Mucosa of descending colon (tissue), 3 donors: Measurements from ENCODE around the gene ELL. TPM values are rescaled to one million over a fixed set of nuclear protein-coding genes. Genes with fewer than 3 reads are reported as not detected.
A peak's percentile ranks its signal among the peaks of the same experiment; 100 is the strongest.

Experiments used
- ATAC-seq: fragments of 200-7000 bp; cut with Tn5 transposase; one replicate; pipeline ENCODE4 v1.9.1; 2020; ENCODE audit warnings: mild to moderate bottlenecking, moderate library complexity
- DNase-seq, 3 donors: peaks; one replicate each; pipeline ENCODE4 v3.0.0-alpha.2; 2020
- H3K36me3 ChIP-seq: fragments of 200-600 bp; one replicate; pipeline ENCODE4 v1.8.0; 2021; ENCODE audit warnings: low read depth, mild to moderate bottlenecking
- H3K4me1 ChIP-seq: fragments of 200-600 bp; one replicate; pipeline ENCODE4 v1.8.0; 2021; ENCODE audit warnings: low read depth, mild to moderate bottlenecking
- H3K4me3 ChIP-seq: fragments of 200-600 bp; one replicate; pipeline ENCODE4 v1.8.0; 2021; ENCODE audit warnings: mild to moderate bottlenecking
- H3K9me3 ChIP-seq: fragments of 200-600 bp; one replicate; pipeline ENCODE4 v1.8.0; 2021; ENCODE audit warnings: mild to moderate bottlenecking
- CTCF ChIP-seq: fragments of 200-600 bp; IDR thresholded peaks from one replicate; pipeline ENCODE4 v1.8.0; 2022; ENCODE audit warnings: antibody characterized with exemption, mild to moderate bottlenecking
- intact Hi-C, 2 donors: fragments of 100-400 bp; cut with DNase I in 1 of 2; cut with micrococcal nuclease in 1 of 2; formaldehyde crosslinking; loops; one replicate each; pipeline versions ENCODE4 v1.11.0 to v1.11.1; 2022; cut with DNase I, micrococcal nuclease
- total RNA-seq, 3 donors: library from RNA; stranded (reverse); fragmentation: NEBNext Ultra II Directional in 2 of 3; extraction: Animal tissue kit (Norgen Biotek cat#: 25700) in 2 of 3; gene quantifications; one replicate each; pipeline versions ENCODE4 v1.2.1 to v1.2.4, GENCODE V29; 2021 to 2023
- donor health status: DM: no; HTN: no; CAD: no; lungs with moderate emphysema.
- donor health status: DM: no; HTN: no; CAD: no.
- donor health status: DM: no; HTN: yes; CAD: no.

The ELL gene
- total RNA-seq, 3 donors from 2014 or later = 17.8 to 21.6 (median 18.9) TPM

- DNase-seq (no peak), ATAC-seq (no peak)
- Histone ChIP-seq H3K4me3 (no peak overlapping the region), H3K9me3 (no peaks in the 10 kb centered on the region), H3K4me1 (peaks cover 6% of the 10 kb centered on the region), H3K36me3 (no peaks in the 10 kb centered on the region)
- no peak for TF ChIP-seq CTCF
- intact Hi-C loops = no loop called here
Observed at GRCh38 chr19:18558604-18559003, 36.7 kb upstream of the ELL start.

GRCh38 chr19:18558202-18558555 lies 36.3 kb upstream of the ELL start:
- H3K4me1 ChIP-seq = peaks cover 6% of the 10 kb centered on the region
- ATAC-seq = peak; percentile 4
- no peak for TF ChIP-seq CTCF

GRCh38 chr19:18557411-18558201 lies 35.7 kb upstream of the ELL start, which contains the start of gene KXD1:
TSS of gene KXD1 (plus strand) at chr19:18557870. CDS start at chr19:18562057, 4,187 bp downstream.
- peak within 1 kb of the TSS; percentile 62 for H3K4me3 ChIP-seq
- H3K36me3 ChIP-seq = no peaks in the 10 kb centered on the region
- intact Hi-C loops = no loop called here
- H3K4me1 ChIP-seq = peaks cover 6% of the 10 kb centered on the region
- no peaks in the 10 kb centered on the region for H3K9me3 ChIP-seq
- no peak for TF ChIP-seq CTCF
- ATAC-seq (peak; percentile 99), DNase-seq (peak; percentile 96 to 99 (median 99))

More at GRCh38 chr19:18558202-18558555, 36.3 kb upstream of the ELL start:
- intact Hi-C loops = no loop called here
- Histone ChIP-seq H3K9me3 (no peaks in the 10 kb centered on the region), H3K4me3 (peak overlapping the region; percentile 62), H3K36me3 (no peaks in the 10 kb centered on the region)
- no peak for DNase-seq

- Histone ChIP-seq H3K4me1 (no peaks in the 10 kb centered on the region), H3K4me3 (no peak overlapping the region), H3K9me3 (no peaks in the 10 kb centered on the region), H3K36me3 (no peaks in the 10 kb centered on the region)
- no peak for TF ChIP-seq CTCF
- DNase-seq (no peak), ATAC-seq (no peak)
- intact Hi-C loops = no loop called here
Observed at GRCh38 chr19:18551631-18552030, 29.8 kb upstream of the ELL start.

- peak; percentile 92 for ATAC-seq
- TF ChIP-seq CTCF = no peak
- peak; percentile 75 to 88 (median 82) for DNase-seq
- Histone ChIP-seq H3K4me1 (peaks cover 11% of the 10 kb centered on the region), H3K9me3 (no peaks in the 10 kb centered on the region), H3K4me3 (no peak overlapping the region), H3K36me3 (no peaks in the 10 kb centered on the region)
- intact Hi-C loops = no loop called here
Observed at GRCh38 chr19:18543814-18544475, 22.1 kb upstream of the ELL start.
